ENCODE data around the gene SKI. TPM values are rescaled to one million over a fixed set of nuclear protein-coding genes. Genes with fewer than 3 reads are reported as not detected.

SKI gene
- total RNA-seq, 2 donors from 2014 or later, result 65.4 to 79.2 TPM

- WGBS, 2 experiments (ENCODE audit: insufficient coverage in 1 of 2, insufficient read length in 1 of 2), result 92% methylated on average over 10 to 37 of the region's 37 CpGs
- Mint-ChIP-seq H3K4me1 (no peaks in the 10 kb centered on the region), H3K4me3 (no peak overlapping the region), H3K27me3 (ENCODE audit: insufficient read depth) (no peaks in the 10 kb centered on the region), H3K27ac (no peak overlapping the region), H3K9me3 (peaks cover 2% of the 10 kb centered on the region), H3K36me3 (ENCODE audit: low read depth) (peaks cover under 1% of the 10 kb centered on the region)
- Histone ChIP-seq H3K27me3 (ENCODE audit: control insufficient read depth, insufficient read depth, low read length, poor library complexity, severe bottlenecking) (no peaks in the 10 kb centered on the region), H3K9me3 (ENCODE audit: control insufficient read depth, low read length) (no peaks in the 10 kb centered on the region), H3K4me1 (ENCODE audit: control insufficient read depth, insufficient read depth, low read length) (no peaks in the 10 kb centered on the region), H3K36me3 (ENCODE audit: control insufficient read depth, insufficient read depth, low read length) (no peaks in the 10 kb centered on the region), H3K9ac (ENCODE audit: extremely low read depth, low read length, poor library complexity, severe bottlenecking) (no peak overlapping the region), H3K27ac (ENCODE audit: low read depth, low read length) (peak overlapping the region; percentile 38), H3K4me3 (ENCODE audit: low read length) (no peak overlapping the region)
- no peak for TF ChIP-seq CTCF (conservative IDR thresholded peaks at IDR 0.05)
- no peak for DNase-seq
Observed at GRCh38 chr1:2356911-2357845, 129.1 kb downstream of the SKI start.

- H3K9me3 ChIP-seq (ENCODE audit: control insufficient read depth, low read length), result no peaks in the 10 kb centered on the region
- Mint-ChIP-seq H3K9me3 (peaks cover 7% of the 10 kb centered on the region), H3K4me3 (no peak overlapping the region), H3K4me1 (no peaks in the 10 kb centered on the region), H3K36me3 (ENCODE audit: low read depth) (peaks cover 5% of the 10 kb centered on the region), H3K27me3 (ENCODE audit: insufficient read depth) (no peaks in the 10 kb centered on the region), H3K27ac (no peak overlapping the region)
- no peaks in the 10 kb centered on the region for H3K27me3 ChIP-seq (ENCODE audit: control insufficient read depth, insufficient read depth, low read length, poor library complexity, severe bottlenecking)
- H3K4me3 ChIP-seq (ENCODE audit: low read length), result no peak overlapping the region
- peak overlapping the region; percentile 38 for H3K27ac ChIP-seq (ENCODE audit: low read depth, low read length)
- H3K9ac ChIP-seq (ENCODE audit: extremely low read depth, low read length, poor library complexity, severe bottlenecking), result no peak overlapping the region
- no peaks in the 10 kb centered on the region for H3K4me1 ChIP-seq (ENCODE audit: control insufficient read depth, insufficient read depth, low read length)
- no peak for TF ChIP-seq CTCF (conservative IDR thresholded peaks at IDR 0.05)
- 93 to 97% methylated on average over 13 of the region's 13 CpGs for WGBS, 2 experiments (ENCODE audit: insufficient coverage in 1 of 2, insufficient read length in 1 of 2)
- H3K36me3 ChIP-seq (ENCODE audit: control insufficient read depth, insufficient read depth, low read length), result no peaks in the 10 kb centered on the region
- DNase-seq, result no peak
Observed at GRCh38 chr1:2358072-2358471, 130.0 kb downstream of the SKI start.

GRCh38 chr1:2358651-2359640, 130.8 kb downstream of the SKI start:
- no peak overlapping the region for H3K9ac ChIP-seq (ENCODE audit: extremely low read depth, low read length, poor library complexity, severe bottlenecking)
- Mint-ChIP-seq H3K4me3 (no peak overlapping the region), H3K9me3 (peaks cover 15% of the 10 kb centered on the region), H3K36me3 (ENCODE audit: low read depth) (peaks cover 5% of the 10 kb centered on the region), H3K27ac (no peak overlapping the region), H3K4me1 (no peaks in the 10 kb centered on the region), H3K27me3 (ENCODE audit: insufficient read depth) (no peaks in the 10 kb centered on the region)
- no peak for TF ChIP-seq CTCF (conservative IDR thresholded peaks at IDR 0.05)
- no peaks in the 10 kb centered on the region for H3K27me3 ChIP-seq (ENCODE audit: control insufficient read depth, insufficient read depth, low read length, poor library complexity, severe bottlenecking)
- peaks cover 5% of the 10 kb centered on the region for H3K9me3 ChIP-seq (ENCODE audit: control insufficient read depth, low read length)
- H3K4me1 ChIP-seq (ENCODE audit: control insufficient read depth, insufficient read depth, low read length), result no peaks in the 10 kb centered on the region
- H3K36me3 ChIP-seq (ENCODE audit: control insufficient read depth, insufficient read depth, low read length), result no peaks in the 10 kb centered on the region
- WGBS, 2 experiments (ENCODE audit: insufficient coverage in 1 of 2, insufficient read length in 1 of 2), result 87 to 88% methylated on average over 17 to 24 of the region's 24 CpGs
- no peak overlapping the region for H3K4me3 ChIP-seq (ENCODE audit: low read length)
- DNase-seq, result no peak
- no peak overlapping the region for H3K27ac ChIP-seq (ENCODE audit: low read depth, low read length)

Data from endodermal cell (in vitro differentiated cells).